Fibroblast of mammary gland (primary cell): ENCODE results near the gene MAGI2.

Experiments
- DNase-seq: peaks from one replicate; pipeline ENCODE4 v3.0.0-alpha.2; 2010; ENCODE audit warnings: low read depth
- H3K4me3 ChIP-seq: 2 replicates; pipeline ENCODE4 v1.5.1; 2011; ENCODE audit warnings: low read depth, mild to moderate bottlenecking, low read length, moderate library complexity; ENCODE audit not compliant: control insufficient read depth
- TF ChIP-seq, protein P1 (sequence below): conservative IDR thresholded peaks from 2 replicates; pipeline ENCODE4 v1.5.1; 2011; ENCODE audit warnings: low read depth, low read length, inconsistent platforms; ENCODE audit not compliant: control insufficient read depth, insufficient read depth

Gene MAGI2

DNA sequence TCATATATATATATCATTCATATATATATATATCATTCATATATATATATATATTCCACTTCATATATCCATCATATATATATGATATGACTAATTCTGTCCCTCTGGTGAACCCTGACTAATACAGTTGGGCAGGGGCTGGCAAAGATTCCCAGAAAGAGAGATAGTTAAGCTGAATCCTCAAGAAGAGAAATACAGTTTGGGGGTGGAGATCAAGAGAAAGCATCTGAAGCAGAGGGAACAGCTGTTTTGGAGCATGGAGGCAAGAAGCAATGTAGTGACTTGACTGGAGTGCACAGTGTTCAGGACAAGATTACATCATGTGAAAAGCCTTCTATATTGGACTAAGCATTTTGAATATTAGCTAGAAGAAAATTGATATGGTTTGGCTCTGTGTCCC is 540.7 kb downstream of the MAGI2 start:
- TF ChIP-seq, protein P1, sequence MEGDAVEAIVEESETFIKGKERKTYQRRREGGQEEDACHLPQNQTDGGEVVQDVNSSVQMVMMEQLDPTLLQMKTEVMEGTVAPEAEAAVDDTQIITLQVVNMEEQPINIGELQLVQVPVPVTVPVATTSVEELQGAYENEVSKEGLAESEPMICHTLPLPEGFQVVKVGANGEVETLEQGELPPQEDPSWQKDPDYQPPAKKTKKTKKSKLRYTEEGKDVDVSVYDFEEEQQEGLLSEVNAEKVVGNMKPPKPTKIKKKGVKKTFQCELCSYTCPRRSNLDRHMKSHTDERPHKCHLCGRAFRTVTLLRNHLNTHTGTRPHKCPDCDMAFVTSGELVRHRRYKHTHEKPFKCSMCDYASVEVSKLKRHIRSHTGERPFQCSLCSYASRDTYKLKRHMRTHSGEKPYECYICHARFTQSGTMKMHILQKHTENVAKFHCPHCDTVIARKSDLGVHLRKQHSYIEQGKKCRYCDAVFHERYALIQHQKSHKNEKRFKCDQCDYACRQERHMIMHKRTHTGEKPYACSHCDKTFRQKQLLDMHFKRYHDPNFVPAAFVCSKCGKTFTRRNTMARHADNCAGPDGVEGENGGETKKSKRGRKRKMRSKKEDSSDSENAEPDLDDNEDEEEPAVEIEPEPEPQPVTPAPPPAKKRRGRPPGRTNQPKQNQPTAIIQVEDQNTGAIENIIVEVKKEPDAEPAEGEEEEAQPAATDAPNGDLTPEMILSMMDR: no peak
- H3K4me3 ChIP-seq: no peak overlapping the region
- peak; percentile 20 for DNase-seq

DNA sequence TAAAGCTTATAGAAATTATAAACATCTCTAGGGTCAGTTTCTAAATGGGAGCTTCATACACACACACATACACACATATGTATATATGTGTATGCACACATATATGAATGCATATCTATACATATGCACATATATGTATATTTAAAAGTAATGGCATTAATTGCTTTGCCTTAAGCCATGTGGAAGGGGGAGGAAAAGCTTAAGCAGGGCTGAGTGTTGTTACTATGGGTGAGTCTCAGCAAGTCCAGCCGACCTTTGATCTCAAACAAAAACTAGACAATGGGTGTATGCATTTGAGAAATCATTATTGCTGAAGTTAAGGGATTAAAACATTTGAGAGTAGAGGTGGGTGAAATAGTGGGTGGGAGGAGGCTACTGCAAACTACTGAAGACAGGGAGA is 546.7 kb downstream of the MAGI2 start:
- TF ChIP-seq, protein P1: no peak
- no peak overlapping the region for H3K4me3 ChIP-seq
- DNase-seq: no peak

DNA sequence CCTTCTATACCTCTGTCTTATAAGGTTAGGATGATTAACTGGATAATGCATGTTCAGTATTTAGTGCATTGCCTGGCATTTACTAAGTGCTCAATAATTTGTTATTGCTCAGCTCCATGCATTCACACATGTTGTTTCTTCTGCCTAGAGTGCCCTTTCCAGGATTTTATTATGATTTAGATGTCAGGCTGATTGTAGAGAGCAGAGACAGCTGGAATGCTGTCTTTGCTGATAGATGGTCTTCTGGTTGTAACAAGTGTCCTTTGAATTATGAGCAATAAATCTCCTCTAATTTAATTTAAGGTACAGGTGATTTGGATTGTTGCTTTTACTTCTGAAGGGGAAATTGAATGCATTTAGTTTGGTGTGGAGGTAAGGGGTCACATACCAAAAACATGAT is 548.0 kb downstream of the MAGI2 start:
- H3K4me3 ChIP-seq: no peak overlapping the region
- DNase-seq: no peak
- TF ChIP-seq, protein P1: no peak

DNA sequence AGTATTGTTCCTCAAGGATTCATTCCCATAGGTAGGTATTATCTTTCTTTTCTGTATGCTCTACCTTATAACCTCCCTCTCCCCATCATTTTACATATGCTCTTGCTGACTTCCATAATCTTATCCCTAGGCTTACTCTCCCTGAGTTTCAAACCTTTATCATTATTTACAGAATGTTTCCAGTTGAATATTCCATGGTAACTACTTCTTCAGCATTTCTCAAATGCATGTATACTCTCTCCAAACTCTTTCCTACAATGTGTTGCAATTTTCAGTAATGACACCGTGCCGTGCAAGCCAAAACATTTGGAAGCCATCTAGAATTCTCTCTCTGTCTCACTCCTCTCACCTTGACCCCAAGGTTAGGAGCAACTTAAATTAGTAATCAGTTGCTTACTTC is 548.5 kb downstream of the MAGI2 start:
- TF ChIP-seq, protein P1: no peak
- no peak overlapping the region for H3K4me3 ChIP-seq
- DNase-seq: no peak

DNA sequence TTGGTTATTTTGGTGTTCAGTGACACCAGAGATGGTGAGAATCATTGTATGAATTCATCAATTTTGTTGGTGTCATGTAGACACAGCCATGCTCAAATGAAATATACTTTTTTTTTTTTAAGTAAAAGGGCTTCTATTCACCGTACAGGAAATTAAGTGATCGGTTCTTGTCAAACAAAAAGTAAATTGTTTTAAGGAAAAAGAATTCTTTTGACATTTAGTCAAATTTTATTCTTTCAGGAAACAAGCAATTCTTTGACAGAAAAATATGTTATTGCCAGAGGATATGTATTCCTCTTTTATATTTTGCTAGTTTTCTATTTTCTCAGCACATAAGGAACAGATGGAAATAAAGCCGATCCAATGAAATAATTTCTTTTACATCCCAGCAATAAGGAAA is 551.9 kb downstream of the MAGI2 start:
- H3K4me3 ChIP-seq: no peak overlapping the region
- TF ChIP-seq, protein P1: no peak
- no peak for DNase-seq

DNA sequence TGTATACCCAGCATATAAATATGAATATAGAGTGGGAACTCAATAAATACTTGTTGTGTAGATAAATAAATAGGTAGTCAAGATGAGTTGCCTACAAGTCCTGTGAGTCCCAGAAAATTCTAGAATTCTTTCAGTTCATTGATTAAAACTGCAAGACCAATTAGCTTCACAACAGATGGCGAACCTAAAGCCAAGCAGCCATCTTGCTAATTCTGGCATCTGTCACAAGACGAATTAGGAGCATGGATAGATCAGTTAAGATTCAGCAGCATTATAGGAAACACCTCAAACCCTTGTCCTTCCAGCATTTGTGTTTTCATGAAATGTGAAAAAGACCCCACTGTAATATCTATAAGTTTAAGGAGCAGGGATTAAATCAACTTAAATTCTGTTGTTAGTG is 552.7 kb downstream of the MAGI2 start:
- no peak overlapping the region for H3K4me3 ChIP-seq
- DNase-seq: no peak
- TF ChIP-seq, protein P1: no peak

DNA sequence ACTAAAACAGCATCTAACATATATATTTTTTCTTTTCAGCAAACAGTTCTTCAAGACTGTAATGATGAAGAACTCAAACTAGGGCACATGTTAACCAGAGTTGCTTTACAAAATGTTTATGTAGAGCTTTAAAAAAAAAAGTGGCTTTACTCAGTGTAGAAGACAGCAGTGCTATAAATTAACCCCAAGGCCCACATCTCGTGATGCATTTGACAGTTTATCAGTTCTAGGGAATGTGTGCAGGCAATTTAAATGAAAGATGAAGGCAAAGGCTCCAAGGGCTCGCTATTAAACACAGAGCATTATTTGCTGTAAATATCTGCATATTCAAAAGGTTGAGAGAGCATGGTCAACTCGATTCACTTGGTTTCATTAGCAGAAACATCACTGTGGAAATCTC is 558.1 kb downstream of the MAGI2 start:
- DNase-seq: no peak
- no peak overlapping the region for H3K4me3 ChIP-seq
- TF ChIP-seq, protein P1: no peak
